PFSK-1 (cell line): Measurements from ENCODE around the gene CBY1.

Experiments used
- SIN3A ChIP-seq: IDR thresholded peaks from 2 replicates; pipeline ENCODE4 v1.6.1; 2012; ENCODE audit warnings: mild to moderate bottlenecking, low read length, moderate library complexity, borderline replicate concordance; ENCODE audit not compliant: insufficient read depth
- TF ChIP-seq, protein P1 (sequence below), 2 experiments: IDR thresholded peaks; 2 replicates each; pipeline versions ENCODE4 v1.6.1 to v1.8.0; 2011 to 2012; ENCODE audit warnings: low read depth in 2 of 2, low read length in 2 of 2, control low read depth in 1 of 2, inconsistent platforms in 1 of 2, mild to moderate bottlenecking in 1 of 2, moderate library complexity in 1 of 2; ENCODE audit not compliant: insufficient read depth in 1 of 2

DNA sequence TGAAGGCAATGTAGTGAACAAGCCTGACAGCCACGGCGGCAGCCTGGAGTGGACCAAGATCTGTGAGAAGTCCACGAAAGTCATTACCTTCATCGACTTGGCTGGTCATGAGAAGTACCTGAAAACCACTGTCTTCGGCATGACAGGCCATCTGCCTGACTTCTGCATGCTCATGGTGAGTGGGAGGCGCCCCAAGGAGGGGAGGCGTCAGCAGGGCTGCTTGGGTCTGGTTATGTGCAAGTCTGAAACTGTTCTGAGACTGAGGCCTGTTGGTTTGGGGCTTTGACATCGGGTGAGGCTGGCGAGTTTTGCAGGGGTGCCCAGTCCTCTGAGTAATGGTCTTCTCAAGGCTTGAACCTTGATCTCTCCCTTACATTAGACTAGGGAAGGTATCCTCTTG is 60.4 kb downstream of the CBY1 start:
- TF ChIP-seq SIN3A = no peak
- TF ChIP-seq, protein P1, sequence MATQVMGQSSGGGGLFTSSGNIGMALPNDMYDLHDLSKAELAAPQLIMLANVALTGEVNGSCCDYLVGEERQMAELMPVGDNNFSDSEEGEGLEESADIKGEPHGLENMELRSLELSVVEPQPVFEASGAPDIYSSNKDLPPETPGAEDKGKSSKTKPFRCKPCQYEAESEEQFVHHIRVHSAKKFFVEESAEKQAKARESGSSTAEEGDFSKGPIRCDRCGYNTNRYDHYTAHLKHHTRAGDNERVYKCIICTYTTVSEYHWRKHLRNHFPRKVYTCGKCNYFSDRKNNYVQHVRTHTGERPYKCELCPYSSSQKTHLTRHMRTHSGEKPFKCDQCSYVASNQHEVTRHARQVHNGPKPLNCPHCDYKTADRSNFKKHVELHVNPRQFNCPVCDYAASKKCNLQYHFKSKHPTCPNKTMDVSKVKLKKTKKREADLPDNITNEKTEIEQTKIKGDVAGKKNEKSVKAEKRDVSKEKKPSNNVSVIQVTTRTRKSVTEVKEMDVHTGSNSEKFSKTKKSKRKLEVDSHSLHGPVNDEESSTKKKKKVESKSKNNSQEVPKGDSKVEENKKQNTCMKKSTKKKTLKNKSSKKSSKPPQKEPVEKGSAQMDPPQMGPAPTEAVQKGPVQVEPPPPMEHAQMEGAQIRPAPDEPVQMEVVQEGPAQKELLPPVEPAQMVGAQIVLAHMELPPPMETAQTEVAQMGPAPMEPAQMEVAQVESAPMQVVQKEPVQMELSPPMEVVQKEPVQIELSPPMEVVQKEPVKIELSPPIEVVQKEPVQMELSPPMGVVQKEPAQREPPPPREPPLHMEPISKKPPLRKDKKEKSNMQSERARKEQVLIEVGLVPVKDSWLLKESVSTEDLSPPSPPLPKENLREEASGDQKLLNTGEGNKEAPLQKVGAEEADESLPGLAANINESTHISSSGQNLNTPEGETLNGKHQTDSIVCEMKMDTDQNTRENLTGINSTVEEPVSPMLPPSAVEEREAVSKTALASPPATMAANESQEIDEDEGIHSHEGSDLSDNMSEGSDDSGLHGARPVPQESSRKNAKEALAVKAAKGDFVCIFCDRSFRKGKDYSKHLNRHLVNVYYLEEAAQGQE (IDR thresholded peaks at IDR 0.05; ENCODE audit: insufficient read depth in 1 of 2, low read depth in 2 of 2, low read length in 2 of 2) = no peak
